ENCODE results near the gene SPTBN4. TPM values are rescaled to one million over a fixed set of nuclear protein-coding genes. Genes with fewer than 3 reads are reported as not detected.
"Not testable (repeated sequence)": the region's sequence is repeated elsewhere in the genome, so short reads cannot be mapped to it uniquely, and the experiment has no call there.

Gene SPTBN4
- polyA plus RNA-seq, 1 of the 3 experiments (the other 2 are of a cell fraction): 3.1 TPM

DNA sequence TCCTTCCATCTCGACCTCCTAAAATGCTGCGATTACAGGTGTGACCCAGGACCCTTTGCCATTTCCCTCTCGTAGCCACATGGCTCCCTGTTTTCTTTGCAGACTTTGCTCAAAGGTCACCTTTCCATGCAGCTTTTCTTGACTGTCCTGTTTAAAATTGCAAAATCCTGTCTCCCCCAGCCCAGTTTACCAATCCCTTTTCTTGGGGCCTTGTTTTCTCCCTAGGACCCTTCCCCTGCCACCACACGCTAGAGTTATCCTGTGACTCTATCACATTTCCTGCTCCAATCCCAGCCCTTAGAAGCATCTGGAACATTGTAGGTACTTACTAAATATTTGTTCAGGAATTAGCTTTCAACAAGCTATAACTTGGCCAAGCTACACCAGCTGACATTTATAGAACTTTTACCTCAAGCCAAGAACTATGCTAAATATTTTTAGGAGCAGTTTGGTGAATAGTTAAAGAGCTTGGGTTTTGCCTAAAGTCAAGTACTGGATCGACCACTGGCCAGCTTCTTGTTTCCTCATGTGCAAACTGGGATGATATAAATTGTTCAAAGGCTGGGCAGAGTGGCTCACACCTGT, 13.6 kb upstream of the SPTBN4 start:
- ChIA-PET POLR2A (no interaction called here), CTCF (interaction anchor here (0.7 to 6.2 kb wide), 4 partner anchors 8 to 181 kb away, joined by 3 to 49 read pairs (median 5); partner anchors contain the start of gene SERTAD3)

DNA sequence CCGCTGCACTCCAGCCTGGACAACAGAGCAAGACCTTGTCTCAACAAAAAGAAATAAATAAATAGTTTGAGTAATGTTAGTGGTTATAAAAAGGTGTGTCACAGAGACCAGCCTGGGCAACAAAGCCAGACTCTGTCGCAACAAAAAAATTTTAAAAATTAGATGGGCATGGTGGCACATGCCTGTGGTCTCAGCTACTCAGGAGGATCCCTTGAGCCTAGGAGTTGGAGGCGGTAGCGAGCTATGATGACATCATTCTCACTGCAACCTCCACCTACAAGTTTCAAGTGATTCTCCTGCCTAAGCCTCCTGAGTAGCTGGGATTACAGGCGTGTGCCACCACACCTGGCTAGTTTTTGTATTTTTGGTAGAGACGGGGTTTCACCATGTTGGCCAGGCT, 12.9 kb upstream of the SPTBN4 start:
- H3K36me3 ChIP-seq (replicated peaks in 1 of 2; ENCODE audit: control insufficient read depth in 1 of 2, insufficient read depth in 2 of 2, low read length in 1 of 2); H3K9me3 ChIP-seq; H3K4me2 ChIP-seq; H2AFZ ChIP-seq (ENCODE audit: low read depth); POLR2A ChIA-PET; H3K9me2 ChIP-seq; H3K27ac ChIP-seq (ENCODE audit: low read depth in 2 of 2, low read length in 1 of 2); H3F3A ChIP-seq (replicated peaks; ENCODE audit: insufficient read depth); DNase-seq; H3K9ac ChIP-seq; H3K4me1 ChIP-seq (ENCODE audit: control insufficient read depth in 1 of 2, insufficient read depth in 2 of 2, low read depth in 1 of 2, low read length in 1 of 2); H3K27me3 ChIP-seq (ENCODE audit: insufficient read depth); H3K79me2 ChIP-seq (ENCODE audit: insufficient read depth); H4K20me1 ChIP-seq (ENCODE audit: insufficient read depth); H3K4me3 ChIP-seq (ENCODE audit: low read depth in 2 of 2, low read length in 1 of 2): not testable (repeated sequence)
- 95% methylated on average over 6 of the region's 6 CpGs for WGBS (ENCODE audit: low lambda C conversion rate)
- CTCF ChIA-PET: interaction anchor here (0.7 to 6.2 kb wide), 3 partner anchors 9 to 180 kb away, joined by 4 to 49 read pairs (median 6); partner anchors contain the start of gene SERTAD3

More for the DNA sequence above, 13.6 kb upstream of the SPTBN4 start:
- H3K9me2 ChIP-seq: no peaks in the 10 kb centered on the region
- no peaks in the 10 kb centered on the region for H4K20me1 ChIP-seq (ENCODE audit: insufficient read depth)
- H3K9me3 ChIP-seq: no peaks in the 10 kb centered on the region
- no peak overlapping the region for H3K4me3 ChIP-seq (ENCODE audit: low read depth in 2 of 2, low read length in 1 of 2)
- 92% methylated on average over 5 of the region's 5 CpGs for WGBS (ENCODE audit: low lambda C conversion rate)
- H3K36me3 ChIP-seq (replicated peaks in 1 of 2; ENCODE audit: control insufficient read depth in 1 of 2, insufficient read depth in 2 of 2, low read length in 1 of 2): peaks cover 0 to 3% of the 10 kb centered on the region in 2 experiments
- DNase-seq: no peak
- H3K9ac ChIP-seq: no peak overlapping the region
- no peaks in the 10 kb centered on the region for H3K79me2 ChIP-seq (ENCODE audit: insufficient read depth)
- H3K27me3 ChIP-seq (ENCODE audit: insufficient read depth): no peaks in the 10 kb centered on the region
- H3K4me2 ChIP-seq: no peak overlapping the region
- no peak overlapping the region for H2AFZ ChIP-seq (ENCODE audit: low read depth)
- TF ChIP-seq, protein P1, sequence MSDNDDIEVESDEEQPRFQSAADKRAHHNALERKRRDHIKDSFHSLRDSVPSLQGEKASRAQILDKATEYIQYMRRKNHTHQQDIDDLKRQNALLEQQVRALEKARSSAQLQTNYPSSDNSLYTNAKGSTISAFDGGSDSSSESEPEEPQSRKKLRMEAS (IDR thresholded peaks at IDR 0.05; ENCODE audit: low read depth): no peak
- TF ChIP-seq SIN3A (IDR thresholded peaks at IDR 0.05; ENCODE audit: borderline replicate concordance, low read depth, low read length) (no peak), RCOR1 (IDR thresholded peaks at IDR 0.05; ENCODE audit: low read length) (no peak), MXI1 (IDR thresholded peaks at IDR 0.05; ENCODE audit: low read depth, low read length) (no peak), RFX5 (IDR thresholded peaks at IDR 0.05; ENCODE audit: low read length) (no peak), JUND (IDR thresholded peaks at IDR 0.05) (no peak), RXRA (IDR thresholded peaks at IDR 0.05; ENCODE audit: borderline replicate concordance, low read depth) (no peak), CHD2 (IDR thresholded peaks at IDR 0.05; ENCODE audit: low read length, partially characterized antibody) (no peak), FOSL2 (IDR thresholded peaks at IDR 0.05; ENCODE audit: borderline replicate concordance, low read depth) (no peak)
- H3F3A ChIP-seq (replicated peaks; ENCODE audit: insufficient read depth): peaks cover 5% of the 10 kb centered on the region
- H3K4me1 ChIP-seq (ENCODE audit: control insufficient read depth in 1 of 2, insufficient read depth in 2 of 2, low read depth in 1 of 2, low read length in 1 of 2): no peaks in the 10 kb centered on the region
- no peak overlapping the region for H3K27ac ChIP-seq (ENCODE audit: low read depth in 2 of 2, low read length in 1 of 2)

DNA sequence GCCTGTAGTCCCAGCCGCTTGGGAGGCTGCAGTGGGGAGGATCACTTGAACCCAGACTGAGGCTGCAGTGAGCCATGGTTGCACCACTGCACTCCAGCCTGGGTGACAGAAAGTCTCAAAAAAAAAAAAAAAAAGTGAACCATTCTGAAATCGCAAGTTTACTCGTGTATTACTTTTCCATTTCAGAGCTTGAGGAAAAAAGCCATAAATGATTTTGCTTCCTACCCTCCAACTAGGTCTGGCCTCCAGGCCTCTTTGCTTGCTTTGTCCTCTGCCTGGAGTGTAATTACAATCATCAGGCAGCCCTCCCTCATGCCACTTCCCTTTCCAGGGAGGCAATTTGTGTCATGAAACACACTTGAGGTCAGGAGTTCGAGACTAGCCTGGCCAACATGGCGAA, 9.8 kb upstream of the SPTBN4 start:
- no peak overlapping the region for H3K4me3 ChIP-seq (ENCODE audit: low read depth in 2 of 2, low read length in 1 of 2)
- H3K9me2 ChIP-seq: no peaks in the 10 kb centered on the region
- no peak overlapping the region for H3K9ac ChIP-seq
- ChIA-PET POLR2A (interaction anchor here (1.1 kb wide), 1 partner anchor 9 kb away, joined by 3 read pairs; the partner anchor contains the start of gene BLVRB), CTCF (interaction anchor here (0.9 to 1.6 kb wide), 4 partner anchors 73 to 178 kb away, joined by 3 to 5 read pairs (median 3); no protein-coding TSS in a partner anchor)
- H3K9me3 ChIP-seq: no peaks in the 10 kb centered on the region
- no peaks in the 10 kb centered on the region for H3K27me3 ChIP-seq (ENCODE audit: insufficient read depth)
- no peak overlapping the region for H3K27ac ChIP-seq (ENCODE audit: low read depth in 2 of 2, low read length in 1 of 2)
- no peak overlapping the region for H2AFZ ChIP-seq (ENCODE audit: low read depth)
- H3K79me2 ChIP-seq (ENCODE audit: insufficient read depth): no peaks in the 10 kb centered on the region
- no peaks in the 10 kb centered on the region for H4K20me1 ChIP-seq (ENCODE audit: insufficient read depth)
- DNase-seq: no peak
- H3K4me1 ChIP-seq (ENCODE audit: control insufficient read depth in 1 of 2, insufficient read depth in 2 of 2, low read depth in 1 of 2, low read length in 1 of 2): no peaks in the 10 kb centered on the region
- WGBS (ENCODE audit: low lambda C conversion rate): 94% methylated on average over 5 of the region's 5 CpGs
- peaks cover 5% of the 10 kb centered on the region for H3F3A ChIP-seq (replicated peaks; ENCODE audit: insufficient read depth)
- no peak overlapping the region for H3K4me2 ChIP-seq
- peaks cover 0 to 3% of the 10 kb centered on the region in 2 experiments for H3K36me3 ChIP-seq (replicated peaks in 1 of 2; ENCODE audit: control insufficient read depth in 1 of 2, insufficient read depth in 2 of 2, low read length in 1 of 2)
- TF ChIP-seq, protein P2, sequence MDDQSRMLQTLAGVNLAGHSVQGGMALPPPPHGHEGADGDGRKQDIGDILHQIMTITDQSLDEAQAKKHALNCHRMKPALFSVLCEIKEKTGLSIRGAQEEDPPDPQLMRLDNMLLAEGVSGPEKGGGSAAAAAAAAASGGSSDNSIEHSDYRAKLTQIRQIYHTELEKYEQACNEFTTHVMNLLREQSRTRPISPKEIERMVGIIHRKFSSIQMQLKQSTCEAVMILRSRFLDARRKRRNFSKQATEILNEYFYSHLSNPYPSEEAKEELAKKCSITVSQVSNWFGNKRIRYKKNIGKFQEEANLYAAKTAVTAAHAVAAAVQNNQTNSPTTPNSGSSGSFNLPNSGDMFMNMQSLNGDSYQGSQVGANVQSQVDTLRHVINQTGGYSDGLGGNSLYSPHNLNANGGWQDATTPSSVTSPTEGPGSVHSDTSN (IDR thresholded peaks at IDR 0.05): no peak
- no peak for TF ChIP-seq POLR2AphosphoS5 (IDR thresholded peaks at IDR 0.05; ENCODE audit: low read depth, low read length)
- no peak for TF ChIP-seq SMC3 (IDR thresholded peaks at IDR 0.05; ENCODE audit: low read depth, low read length)
- TF ChIP-seq, protein P3, sequence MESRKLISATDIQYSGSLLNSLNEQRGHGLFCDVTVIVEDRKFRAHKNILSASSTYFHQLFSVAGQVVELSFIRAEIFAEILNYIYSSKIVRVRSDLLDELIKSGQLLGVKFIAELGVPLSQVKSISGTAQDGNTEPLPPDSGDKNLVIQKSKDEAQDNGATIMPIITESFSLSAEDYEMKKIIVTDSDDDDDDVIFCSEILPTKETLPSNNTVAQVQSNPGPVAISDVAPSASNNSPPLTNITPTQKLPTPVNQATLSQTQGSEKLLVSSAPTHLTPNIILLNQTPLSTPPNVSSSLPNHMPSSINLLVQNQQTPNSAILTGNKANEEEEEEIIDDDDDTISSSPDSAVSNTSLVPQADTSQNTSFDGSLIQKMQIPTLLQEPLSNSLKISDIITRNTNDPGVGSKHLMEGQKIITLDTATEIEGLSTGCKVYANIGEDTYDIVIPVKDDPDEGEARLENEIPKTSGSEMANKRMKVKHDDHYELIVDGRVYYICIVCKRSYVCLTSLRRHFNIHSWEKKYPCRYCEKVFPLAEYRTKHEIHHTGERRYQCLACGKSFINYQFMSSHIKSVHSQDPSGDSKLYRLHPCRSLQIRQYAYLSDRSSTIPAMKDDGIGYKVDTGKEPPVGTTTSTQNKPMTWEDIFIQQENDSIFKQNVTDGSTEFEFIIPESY (IDR thresholded peaks at IDR 0.05; ENCODE audit: borderline replicate concordance, low read depth): no peak
- TF ChIP-seq GABPA (IDR thresholded peaks at IDR 0.05; ENCODE audit: low read depth): no peak
- TF ChIP-seq GATA2 (CRISPR knock-in tag; IDR thresholded peaks at IDR 0.05): no peak
- no peak for TF ChIP-seq JUND (IDR thresholded peaks at IDR 0.05)
- TF ChIP-seq NFIC (IDR thresholded peaks at IDR 0.05; ENCODE audit: borderline replicate concordance): no peak
- TF ChIP-seq, protein P1 (IDR thresholded peaks at IDR 0.05; ENCODE audit: low read depth): no peak
- no peak for TF ChIP-seq MEF2A (IDR thresholded peaks at IDR 0.05; ENCODE audit: borderline replicate concordance, low read depth)
- TF ChIP-seq EZH2phosphoT487 (IDR thresholded peaks at IDR 0.05; ENCODE audit: borderline replicate concordance, low read depth): no peak
